ACC112 (cell line): ENCODE measurements around the gene RNF114.
A peak's percentile ranks its signal among the peaks of the same experiment; 100 is the strongest.

ENCODE experiments used
- H2AFZ ChIP-seq: fragments of 200-600 bp; sonication (generic); one replicate; pipeline ENCODE4 v1.6.0; 2017; ENCODE audit warnings: antibody characterized with exemption, low read length; ENCODE audit not compliant: unreplicated experiment
- H3K27ac ChIP-seq: fragments of 200-600 bp; sonication (generic); 2 replicates; pipeline ENCODE4 v1.5.1; 2014; ENCODE audit warnings: low read depth, mild to moderate bottlenecking, antibody characterized with exemption, low read length, moderate library complexity
- H3K27me3 ChIP-seq: fragments of 200-600 bp; sonication (generic); 2 replicates; pipeline ENCODE4 v1.6.1; 2014; ENCODE audit warnings: mild to moderate bottlenecking, antibody characterized with exemption, low read length, moderate library complexity, mixed read lengths; ENCODE audit not compliant: insufficient read depth
- H3K36me3 ChIP-seq: fragments of 200-600 bp; sonication (generic); 2 replicates; pipeline ENCODE4 v1.6.1; 2016; ENCODE audit warnings: mild to moderate bottlenecking, antibody characterized with exemption, low read length, moderate library complexity, mixed read lengths; ENCODE audit not compliant: insufficient read depth
- H3K4me1 ChIP-seq: fragments of 200-600 bp; sonication (generic); one replicate; pipeline ENCODE4 v1.6.1; 2016; ENCODE audit warnings: low read length, mixed read lengths; ENCODE audit not compliant: insufficient read depth, unreplicated experiment, control insufficient read depth
- H3K4me3 ChIP-seq: fragments of 200-600 bp; sonication (generic); 2 replicates; pipeline ENCODE4 v1.5.1; 2014; ENCODE audit warnings: mild to moderate bottlenecking, low read depth, low read length
- H3K79me2 ChIP-seq: fragments of 200-600 bp; sonication (generic); one replicate; pipeline ENCODE4 v1.6.0; 2016; ENCODE audit warnings: low read length; ENCODE audit not compliant: control insufficient read depth, unreplicated experiment, insufficient read depth

Gene RNF114, protein sequence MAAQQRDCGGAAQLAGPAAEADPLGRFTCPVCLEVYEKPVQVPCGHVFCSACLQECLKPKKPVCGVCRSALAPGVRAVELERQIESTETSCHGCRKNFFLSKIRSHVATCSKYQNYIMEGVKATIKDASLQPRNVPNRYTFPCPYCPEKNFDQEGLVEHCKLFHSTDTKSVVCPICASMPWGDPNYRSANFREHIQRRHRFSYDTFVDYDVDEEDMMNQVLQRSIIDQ

GRCh38 chr20:49936153-49937026 is at the start of gene RNF114:
RNF114 (plus strand) TSS chr20:49936397; CDS start chr20:49936413, 16 bp downstream.
- Histone ChIP-seq H3K4me3 (peak within 1 kb of the TSS; percentile 93), H3K4me1 (peaks cover 22% of the 10 kb centered on the region), H3K79me2 (peaks cover 50% of the 10 kb centered on the region), H3K27me3 (no peaks in the 10 kb centered on the region), H3K36me3 (peaks cover 8% of the 10 kb centered on the region), H2AFZ (peak within 1 kb of the TSS; percentile 44), H3K27ac (peak within 1 kb of the TSS; percentile 36)

DNA sequence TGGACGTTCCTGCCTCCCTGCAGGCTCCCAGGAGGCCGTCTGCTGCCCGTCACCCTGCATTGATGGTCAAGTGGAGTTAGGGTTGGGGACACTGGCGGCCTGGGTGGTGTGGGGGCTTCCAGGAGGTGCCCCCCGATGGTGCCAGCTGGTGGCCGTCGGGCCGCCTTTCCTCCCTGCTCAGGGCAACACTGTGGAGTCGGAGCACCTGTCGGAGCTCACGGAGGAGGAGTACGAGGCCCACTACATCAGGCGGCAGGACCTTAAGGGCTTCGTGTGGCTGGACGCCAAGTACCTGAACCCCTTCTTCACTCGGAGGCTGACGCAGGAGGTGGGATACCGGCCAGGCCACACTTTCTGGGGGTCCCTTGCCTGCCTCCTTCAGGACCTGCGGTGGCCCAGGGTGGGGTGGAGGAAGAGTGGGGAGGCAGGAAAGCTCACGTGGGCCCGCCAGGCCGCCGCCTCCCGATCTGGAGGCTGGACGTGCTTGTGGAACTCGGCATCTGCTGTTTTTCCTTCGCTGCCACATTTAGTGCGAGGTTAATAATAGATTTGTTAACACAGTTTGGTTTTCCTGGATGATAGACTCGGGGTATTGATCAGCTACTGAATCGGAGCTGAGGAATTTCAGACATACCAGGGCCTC is 49.5 kb upstream of the RNF114 start:
- no peaks in the 10 kb centered on the region for H3K79me2 ChIP-seq
- no peaks in the 10 kb centered on the region for H3K27me3 ChIP-seq
- H3K27ac ChIP-seq, result no peak overlapping the region
- no peak overlapping the region for H2AFZ ChIP-seq
- H3K36me3 ChIP-seq, result no peaks in the 10 kb centered on the region
- no peak overlapping the region for H3K4me3 ChIP-seq
- H3K4me1 ChIP-seq, result peaks cover 15% of the 10 kb centered on the region

DNA sequence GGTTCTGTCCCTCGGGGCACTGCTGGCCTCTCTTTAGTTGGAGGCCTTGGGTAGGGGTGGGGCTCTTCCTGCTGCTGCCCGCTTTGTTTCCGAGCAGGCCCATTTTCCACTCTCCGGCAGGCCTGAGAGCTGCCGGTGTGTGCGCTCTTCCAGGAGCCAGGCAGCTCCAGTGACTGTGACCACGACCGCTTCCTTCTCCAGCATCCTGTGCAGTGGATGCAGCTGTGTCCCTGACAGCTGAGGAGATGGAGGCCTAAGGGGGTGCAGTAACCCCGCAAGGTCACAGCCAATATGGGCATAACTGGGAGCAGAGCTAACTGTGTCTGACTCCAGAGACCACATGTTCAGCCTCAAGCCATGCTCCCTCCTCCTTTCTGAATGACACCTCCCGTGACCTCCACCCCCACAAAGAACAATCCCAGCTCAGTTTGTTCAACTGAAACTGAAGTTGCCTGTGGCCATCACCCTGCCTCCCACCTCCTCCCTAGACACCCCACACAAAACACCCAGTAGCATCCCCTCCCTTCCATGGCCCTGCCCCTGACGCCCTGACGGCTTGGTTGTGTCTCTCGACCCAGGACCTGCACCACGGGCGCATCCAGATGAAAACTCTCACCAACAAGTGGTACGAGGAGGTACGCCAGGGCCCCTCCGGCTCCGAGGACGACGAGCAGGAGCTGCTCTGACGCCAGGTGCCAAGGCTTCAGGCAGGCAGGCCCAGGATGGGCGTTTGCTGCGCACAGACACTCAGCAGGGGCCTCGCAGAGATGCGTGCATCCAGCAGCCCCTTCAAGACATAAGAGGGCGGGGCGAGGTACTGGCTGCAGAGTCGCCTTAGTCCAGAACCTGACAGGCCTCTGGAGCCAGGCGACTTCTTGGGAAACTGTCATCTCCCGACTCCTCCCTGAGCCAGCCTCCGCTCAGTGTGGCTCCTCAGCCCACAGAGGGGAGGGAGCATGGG is 48.7 kb upstream of the RNF114 start:
- no peak overlapping the region for H3K27ac ChIP-seq
- no peaks in the 10 kb centered on the region for H3K27me3 ChIP-seq
- H3K36me3 ChIP-seq, result no peaks in the 10 kb centered on the region

DNA sequence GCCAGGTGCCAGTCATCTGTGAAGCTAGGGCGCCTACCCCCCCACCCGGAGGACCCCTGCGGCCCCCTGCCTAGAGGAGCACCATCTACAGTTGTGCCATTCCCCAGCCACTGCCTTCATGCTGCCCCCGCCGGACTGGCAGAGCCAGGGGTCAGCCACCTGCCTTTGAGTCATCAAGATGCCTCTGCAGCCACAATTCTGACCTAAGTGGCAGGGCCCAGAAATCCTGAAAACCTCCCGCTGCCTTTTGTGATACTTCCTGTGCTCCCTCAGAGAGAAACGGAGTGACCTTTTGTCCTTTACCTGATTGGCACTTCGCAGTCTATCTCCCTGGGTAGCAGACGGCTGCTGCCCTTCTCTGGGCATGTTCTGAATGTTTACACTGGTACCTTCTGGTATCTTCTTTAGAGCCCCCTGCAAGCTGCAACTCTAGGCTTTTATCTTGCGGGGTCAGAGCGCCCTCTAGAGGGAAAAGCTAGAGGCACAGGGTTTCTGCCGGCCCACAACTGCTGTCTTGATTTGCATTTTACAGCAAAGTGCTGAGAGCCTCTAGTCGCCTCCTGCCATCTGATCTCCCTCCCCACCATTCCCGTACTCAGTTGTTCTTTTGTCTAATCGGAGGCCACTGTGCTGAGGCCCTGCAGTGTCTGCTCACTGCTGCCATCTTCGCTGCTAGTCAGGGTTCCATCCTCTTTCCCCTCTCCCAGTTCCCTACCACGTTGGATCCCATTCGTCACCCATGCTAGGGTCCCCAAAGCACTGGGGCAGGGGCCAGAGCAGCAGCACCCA is 47.8 kb upstream of the RNF114 start:
- Histone ChIP-seq H3K4me3 (no peak overlapping the region), H3K36me3 (no peaks in the 10 kb centered on the region), H3K27me3 (no peaks in the 10 kb centered on the region), H3K79me2 (no peaks in the 10 kb centered on the region), H3K4me1 (peaks cover 22% of the 10 kb centered on the region), H2AFZ (no peak overlapping the region), H3K27ac (no peak overlapping the region)

More for the DNA sequence above, 48.7 kb upstream of the RNF114 start:
- Histone ChIP-seq H3K4me1 (peaks cover 18% of the 10 kb centered on the region), H2AFZ (no peak overlapping the region), H3K79me2 (no peaks in the 10 kb centered on the region), H3K4me3 (no peak overlapping the region)

DNA sequence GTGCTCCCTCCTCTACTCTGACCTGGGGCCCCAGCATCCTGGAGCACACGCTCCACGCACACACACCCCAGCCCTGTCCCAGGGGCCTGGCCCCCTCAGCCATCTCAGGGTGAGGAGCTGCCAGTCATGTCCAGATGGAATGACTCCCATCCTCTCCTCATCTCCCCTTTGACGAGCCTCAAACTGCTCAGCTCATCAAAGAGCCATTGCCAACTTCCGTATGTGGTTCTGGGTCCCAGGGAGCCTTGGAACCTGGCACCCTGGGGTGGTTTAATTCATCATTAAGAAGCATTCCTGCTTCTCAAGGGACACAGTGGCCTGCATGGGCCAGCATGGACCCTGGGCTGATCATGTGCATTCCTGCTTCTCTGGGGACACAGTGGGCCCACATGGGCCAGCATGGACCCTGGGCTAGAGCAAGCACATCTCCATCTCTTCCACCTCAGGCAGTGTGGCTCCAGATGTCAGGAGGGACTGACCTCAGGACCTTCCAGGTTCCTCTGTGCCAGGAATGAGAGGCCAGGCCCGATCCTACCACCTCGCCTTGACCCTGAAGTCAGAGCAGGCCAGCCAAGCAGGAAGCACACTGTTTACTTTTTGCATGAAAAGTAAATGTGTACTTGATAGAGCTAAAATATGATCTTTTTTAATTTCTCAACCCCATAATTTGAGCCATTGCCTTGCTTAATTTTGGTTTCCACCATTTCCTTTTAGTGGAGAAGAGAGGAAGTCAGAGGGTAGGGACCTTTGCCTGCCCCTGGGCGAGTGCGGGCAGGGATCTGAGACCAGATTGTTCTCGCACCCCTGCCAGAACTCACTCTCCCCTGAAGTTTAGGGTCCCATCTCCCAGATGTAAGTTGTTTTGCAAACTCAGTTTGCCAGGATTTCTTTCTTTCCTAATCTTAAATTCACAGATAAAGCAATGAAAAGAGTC is 46.9 kb upstream of the RNF114 start:
- H3K36me3 ChIP-seq, result no peaks in the 10 kb centered on the region
- no peak overlapping the region for H3K4me3 ChIP-seq
- H3K27me3 ChIP-seq, result no peaks in the 10 kb centered on the region
- peaks cover 22% of the 10 kb centered on the region for H3K4me1 ChIP-seq
- H3K27ac ChIP-seq, result no peak overlapping the region
- no peaks in the 10 kb centered on the region for H3K79me2 ChIP-seq
- H2AFZ ChIP-seq, result no peak overlapping the region

DNA sequence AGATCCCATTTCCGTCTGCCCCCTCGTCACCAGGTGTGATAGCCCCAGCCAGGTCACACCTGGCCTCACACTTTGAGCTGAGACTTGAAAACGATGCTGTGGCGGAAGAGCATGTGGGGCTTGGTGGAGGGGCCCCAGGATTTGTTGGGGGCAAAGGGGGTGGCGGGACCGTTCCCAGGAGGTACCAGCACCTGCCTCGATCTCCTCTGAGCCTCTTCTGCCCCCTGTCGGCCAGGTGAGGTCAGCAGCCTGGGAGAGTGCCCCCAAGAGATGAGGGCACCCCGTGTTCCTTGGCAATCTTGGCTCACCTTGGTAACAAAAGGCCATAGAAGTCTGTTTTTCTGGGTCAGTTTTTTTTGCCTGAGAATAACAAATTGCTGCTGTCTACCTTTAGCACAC is 46.3 kb upstream of the RNF114 start:
- H3K27ac ChIP-seq, result no peak overlapping the region
- H3K79me2 ChIP-seq, result no peaks in the 10 kb centered on the region
- H3K4me3 ChIP-seq, result no peak overlapping the region
- no peaks in the 10 kb centered on the region for H3K27me3 ChIP-seq
- H3K4me1 ChIP-seq, result peaks cover 22% of the 10 kb centered on the region
- no peak overlapping the region for H2AFZ ChIP-seq
- H3K36me3 ChIP-seq, result no peaks in the 10 kb centered on the region

DNA sequence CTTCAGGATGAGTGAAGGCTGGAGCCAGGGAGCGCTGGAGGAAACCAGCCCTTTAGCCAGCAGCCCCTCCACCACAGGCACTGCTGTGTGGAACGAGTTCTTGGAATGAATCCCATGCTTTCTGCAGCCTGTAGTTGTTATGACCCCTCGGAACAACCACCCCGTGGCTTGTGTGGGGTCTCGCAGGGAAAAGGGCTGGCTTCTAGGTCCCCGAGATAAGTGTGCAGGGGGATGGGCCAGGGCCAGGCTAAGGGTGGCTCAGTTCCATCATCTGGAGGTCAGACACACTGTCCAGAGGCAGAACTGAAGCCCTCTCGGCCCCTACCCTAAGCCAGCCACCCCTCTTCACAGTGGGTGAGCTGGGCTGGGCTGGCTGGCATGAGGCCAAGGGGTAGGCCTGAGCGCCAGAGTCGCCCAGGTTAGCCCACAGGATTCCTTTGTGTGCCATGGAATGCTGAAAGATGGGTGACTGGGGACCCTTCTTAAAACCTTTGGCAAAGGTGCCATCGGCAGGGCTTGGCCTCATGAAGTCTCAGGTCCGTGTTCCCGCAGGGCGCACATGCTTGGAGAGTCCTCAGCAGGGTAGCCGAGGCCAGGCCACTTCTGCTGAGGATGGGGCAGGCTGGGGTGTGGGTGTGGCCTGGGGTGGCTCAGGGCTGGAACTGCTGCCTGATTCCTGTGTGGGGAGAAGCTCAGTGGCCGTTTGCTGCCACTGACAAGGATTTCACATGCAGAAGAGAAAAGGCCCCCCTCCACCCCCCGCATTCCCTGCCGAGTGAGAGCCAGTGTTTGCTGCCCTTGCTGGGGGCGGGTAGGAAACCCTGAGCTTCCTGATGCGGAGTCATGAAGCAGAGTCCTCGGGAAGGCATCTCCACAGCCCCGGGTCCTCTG is 45.5 kb upstream of the RNF114 start:
- H3K36me3 ChIP-seq, result no peaks in the 10 kb centered on the region
- H2AFZ ChIP-seq, result no peak overlapping the region
- H3K79me2 ChIP-seq, result no peaks in the 10 kb centered on the region
- H3K27ac ChIP-seq, result no peak overlapping the region
- H3K27me3 ChIP-seq, result no peaks in the 10 kb centered on the region
- peaks cover 22% of the 10 kb centered on the region for H3K4me1 ChIP-seq
- no peak overlapping the region for H3K4me3 ChIP-seq

DNA sequence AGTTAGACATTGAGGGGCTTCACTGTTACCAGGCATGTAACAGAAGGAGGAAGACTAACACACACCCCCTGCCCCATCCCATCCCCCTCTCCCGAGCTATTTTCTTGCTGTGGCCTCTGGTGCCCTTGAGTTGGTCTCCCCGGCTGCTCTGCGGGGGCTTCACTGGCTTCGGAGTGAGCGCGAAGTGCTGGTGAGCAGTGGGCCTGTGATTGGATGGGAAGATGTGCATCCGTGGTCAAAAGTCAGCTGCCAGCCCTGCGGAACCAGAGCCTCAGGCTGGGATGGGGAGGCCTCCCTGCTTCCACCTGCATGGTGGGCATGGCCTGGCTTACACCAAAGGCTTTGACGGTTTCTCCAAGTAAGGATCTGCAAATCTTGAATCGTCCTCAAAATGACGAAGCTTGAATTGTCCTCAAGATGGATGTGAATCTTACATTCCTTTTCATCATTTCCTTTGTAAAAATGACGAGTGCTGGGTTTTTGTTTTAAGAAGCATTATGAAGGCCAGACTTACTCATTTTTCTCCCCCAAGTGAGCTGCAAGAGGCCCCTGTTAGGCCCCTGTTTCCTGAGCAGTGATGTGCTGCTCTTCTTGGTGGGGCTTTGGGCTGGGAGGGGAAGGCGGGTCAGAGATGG is 44.6 kb upstream of the RNF114 start:
- Histone ChIP-seq H3K79me2 (no peaks in the 10 kb centered on the region), H3K4me3 (no peak overlapping the region), H3K36me3 (no peaks in the 10 kb centered on the region), H3K4me1 (peaks cover 22% of the 10 kb centered on the region), H3K27ac (no peak overlapping the region), H2AFZ (no peak overlapping the region), H3K27me3 (no peaks in the 10 kb centered on the region)
